GM12891 (cell line): ENCODE measurements around the gene ZNF407.
"Not testable (repeated sequence)": the region's sequence is repeated elsewhere in the genome, so short reads cannot be mapped to it uniquely, and the experiment has no call there.

Experiments
- DNase-seq: peaks from one replicate; pipeline ENCODE4 v3.0.0; 2011; ENCODE audit warnings: low spot score; ENCODE audit not compliant: insufficient read length
- FAIRE-seq: peaks from 2 replicates; lab custom pipeline; 2011; peaks lifted over from hg19 to GRCh38; lab: Jason Lieb, UNC
- PAX5 ChIP-seq: IDR thresholded peaks from 2 replicates; pipeline ENCODE4 v1.6.1; 2011; ENCODE audit warnings: low read length, moderate library complexity, mild to moderate bottlenecking; ENCODE audit not compliant: insufficient read depth, severe bottlenecking
- POLR2A ChIP-seq: IDR thresholded peaks from 2 replicates; pipeline ENCODE4 v1.6.1; 2011; ENCODE audit warnings: low read depth, low read length, control low read depth
- POLR2AphosphoS5 ChIP-seq: IDR thresholded peaks from 2 replicates; pipeline ENCODE4 v1.6.1; 2011; ENCODE audit warnings: low read depth, low read length, control low read depth
- POU2F2 ChIP-seq: IDR thresholded peaks from 2 replicates; pipeline ENCODE4 v1.6.1; 2011; ENCODE audit warnings: low read depth, mild to moderate bottlenecking, control low read depth, low read length, moderate library complexity
- SPI1 ChIP-seq: IDR thresholded peaks from 2 replicates; pipeline ENCODE4 v1.6.1; 2011; ENCODE audit warnings: low read depth, low read length, control low read depth
- TAF1 ChIP-seq: IDR thresholded peaks from 2 replicates; pipeline ENCODE4 v1.6.1; 2011; ENCODE audit warnings: low read depth, low read length, control low read depth

Gene ZNF407

DNA sequence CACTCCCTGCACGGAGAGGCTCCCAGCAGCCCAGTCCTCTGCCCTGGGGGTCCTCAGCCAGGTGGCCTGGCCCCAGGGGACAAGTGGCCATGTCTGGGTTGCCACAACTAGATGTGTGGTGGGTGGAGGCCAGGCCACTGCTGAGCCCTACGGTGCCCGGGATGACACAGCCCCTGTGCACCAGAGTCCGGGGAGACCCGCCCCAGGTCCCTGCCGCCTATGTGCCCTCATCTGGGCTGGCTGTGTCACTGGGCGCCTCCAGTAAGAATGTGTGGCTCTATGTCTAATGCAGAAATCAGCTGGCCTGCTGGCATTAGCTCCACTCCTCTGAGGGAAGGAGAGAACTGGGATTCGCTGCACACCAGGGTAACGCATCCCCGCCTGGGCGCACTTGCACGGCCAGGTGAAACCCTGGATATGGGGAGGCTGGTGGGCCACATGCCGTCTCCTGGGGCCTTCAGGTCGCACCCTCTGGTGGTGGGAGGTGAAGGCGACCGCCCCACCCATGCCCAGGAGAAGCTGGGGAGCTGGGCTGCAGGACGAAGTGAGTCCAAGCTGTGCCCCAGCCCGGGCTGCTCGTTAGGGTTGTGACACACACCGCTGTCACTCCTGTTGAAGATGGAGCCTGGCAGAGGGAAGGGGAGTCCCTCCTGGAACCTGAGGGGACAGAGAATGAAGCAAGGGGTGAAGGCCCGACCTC lies 475.2 kb downstream of the ZNF407 start:
- DNase-seq (no peak), FAIRE-seq (no peak)
- no peak for TF ChIP-seq POLR2AphosphoS5
- no peak for TF ChIP-seq POU2F2
- no peak for TF ChIP-seq POLR2A
- TF ChIP-seq TAF1 = no peak
- no peak for TF ChIP-seq PAX5
- no peak for TF ChIP-seq SPI1

DNA sequence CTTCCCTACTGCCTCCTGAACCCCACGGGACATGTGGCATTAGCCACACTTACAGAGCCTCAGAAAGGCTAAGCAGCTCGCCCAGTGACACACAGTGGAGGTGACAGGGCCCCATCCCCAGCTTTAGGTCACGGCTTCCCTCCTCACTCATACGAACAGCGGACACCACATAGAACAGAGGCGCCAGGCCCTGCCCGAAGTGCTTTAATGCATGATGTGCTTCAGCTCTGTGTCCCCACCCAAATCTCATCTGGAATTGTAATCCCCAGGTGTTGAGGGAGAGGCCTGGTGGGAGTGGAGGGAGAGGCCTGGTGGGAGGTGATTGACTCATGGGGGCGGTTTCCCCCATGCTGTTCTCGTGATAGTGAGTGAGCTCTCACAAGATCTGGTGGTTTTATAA lies 476.0 kb downstream of the ZNF407 start:
- no peak for FAIRE-seq
- no peak for TF ChIP-seq POLR2A
- TF ChIP-seq TAF1 = no peak
- TF ChIP-seq POLR2AphosphoS5 = no peak
- no peak for TF ChIP-seq POU2F2
- TF ChIP-seq SPI1 = no peak
- no peak for DNase-seq

DNA sequence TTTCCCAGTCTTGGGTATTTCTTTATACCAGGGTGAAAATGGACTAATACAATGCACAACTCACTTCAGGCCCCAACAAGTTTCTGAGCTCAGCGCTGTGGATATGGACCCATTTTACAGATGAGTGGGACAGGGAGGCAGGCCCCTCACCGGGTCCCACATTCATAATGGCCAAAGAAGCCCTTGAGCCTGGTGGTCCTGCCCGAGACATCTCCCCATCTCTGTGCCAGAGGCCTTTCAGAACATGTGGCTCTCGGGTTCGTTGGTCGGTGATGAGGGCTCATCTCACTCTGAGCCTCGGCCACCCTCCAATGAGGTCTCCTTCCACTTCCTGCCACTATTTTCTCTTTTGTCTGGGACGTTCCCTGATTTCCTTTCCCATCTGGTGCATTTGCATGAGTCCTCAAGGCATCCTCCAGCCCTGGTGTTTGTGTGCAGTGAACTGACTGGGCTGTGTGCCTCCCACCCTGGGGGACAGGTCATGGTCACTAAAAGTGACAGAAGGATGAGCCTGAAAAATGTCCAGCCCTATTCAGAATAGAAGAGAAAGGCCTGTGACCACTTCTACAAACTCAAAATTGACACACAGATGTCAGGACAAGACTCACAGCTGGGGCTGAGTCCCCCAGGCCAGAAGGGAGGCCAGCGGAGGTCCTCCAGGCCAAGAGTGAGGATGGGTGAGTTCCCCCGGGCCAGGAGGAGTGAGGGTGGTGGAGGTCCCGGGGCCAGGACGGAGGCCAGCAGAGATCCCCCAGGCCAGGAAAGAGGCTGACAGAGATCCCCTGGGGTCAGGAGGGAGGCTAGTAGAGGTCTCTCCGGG lies 476.7 kb downstream of the ZNF407 start:
- FAIRE-seq = no peak
- TF ChIP-seq POLR2AphosphoS5 (no peak), POU2F2 (no peak), TAF1 (no peak), POLR2A (no peak), PAX5 (no peak), SPI1 (no peak)

DNA sequence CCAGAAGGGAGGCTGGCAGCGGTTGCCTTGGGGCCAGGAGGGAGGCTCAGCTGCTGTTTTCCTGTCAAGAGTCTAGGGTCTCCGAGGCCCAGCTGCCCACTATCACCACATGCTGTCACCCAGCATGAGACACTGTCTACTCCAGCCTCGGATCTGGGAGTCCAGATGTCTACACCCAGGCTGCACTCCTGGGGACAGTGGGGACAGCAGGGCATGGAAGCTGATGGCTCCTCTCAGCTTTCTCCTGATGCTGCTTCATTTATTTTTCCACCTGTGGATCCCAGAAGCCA lies 477.3 kb downstream of the ZNF407 start:
- no peak for FAIRE-seq

More for the DNA sequence above, 476.7 kb downstream of the ZNF407 start:
- DNase-seq = no peak

DNA sequence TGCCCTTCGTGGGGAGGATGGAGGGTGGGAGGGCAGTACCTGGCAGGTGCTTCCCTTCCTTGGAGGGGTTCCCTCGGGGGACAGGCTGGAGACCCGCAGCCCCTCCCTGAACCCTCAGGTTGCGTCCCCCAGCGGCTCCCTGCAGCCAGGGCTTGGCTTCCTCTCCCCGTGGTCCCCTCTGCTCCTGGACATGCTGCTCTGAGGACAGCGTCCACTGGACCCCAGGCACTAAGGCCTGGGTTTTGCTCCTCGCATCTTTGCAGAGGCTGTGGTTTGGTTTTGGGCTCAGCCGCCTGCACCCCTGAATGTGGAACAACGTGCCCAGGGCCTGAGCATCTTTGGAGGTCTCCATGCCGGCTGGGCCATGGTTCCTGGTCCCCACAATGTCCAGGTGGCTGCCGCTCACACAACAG lies 477.8 kb downstream of the ZNF407 start:
- TF ChIP-seq POLR2A (no peak), POU2F2 (no peak), TAF1 (no peak), SPI1 (no peak), PAX5 (no peak), POLR2AphosphoS5 (no peak)
- no peak for FAIRE-seq
- no peak for DNase-seq

More for the DNA sequence above, 477.3 kb downstream of the ZNF407 start:
- DNase-seq = no peak
- TF ChIP-seq TAF1 (no peak), PAX5 (no peak), POLR2AphosphoS5 (no peak), SPI1 (no peak), POLR2A (no peak), POU2F2 (no peak)

DNA sequence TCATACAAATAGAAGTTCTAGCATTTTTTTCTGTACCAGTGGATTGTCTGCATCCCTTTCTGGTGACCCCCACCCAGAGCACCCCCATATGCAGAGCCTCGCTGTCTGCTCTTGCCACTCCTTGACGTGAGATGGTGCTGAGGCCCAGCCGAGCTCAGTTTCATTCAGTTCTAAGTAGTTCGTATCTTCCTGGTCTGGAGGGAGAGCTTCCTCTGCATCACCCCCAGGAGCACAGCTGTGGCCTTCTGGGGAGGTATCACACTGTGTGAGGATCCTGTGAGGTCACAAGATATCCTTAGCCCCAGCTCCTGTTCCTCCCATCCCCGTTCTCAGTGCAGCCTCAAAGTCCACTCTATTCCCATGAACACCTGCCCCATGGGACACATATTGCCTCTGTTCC lies 478.6 kb downstream of the ZNF407 start:
- no peak for DNase-seq
- FAIRE-seq = no peak
- TF ChIP-seq POLR2AphosphoS5 (no peak), TAF1 (no peak), POU2F2 (no peak), SPI1 (no peak), POLR2A (no peak), PAX5 (no peak)

DNA sequence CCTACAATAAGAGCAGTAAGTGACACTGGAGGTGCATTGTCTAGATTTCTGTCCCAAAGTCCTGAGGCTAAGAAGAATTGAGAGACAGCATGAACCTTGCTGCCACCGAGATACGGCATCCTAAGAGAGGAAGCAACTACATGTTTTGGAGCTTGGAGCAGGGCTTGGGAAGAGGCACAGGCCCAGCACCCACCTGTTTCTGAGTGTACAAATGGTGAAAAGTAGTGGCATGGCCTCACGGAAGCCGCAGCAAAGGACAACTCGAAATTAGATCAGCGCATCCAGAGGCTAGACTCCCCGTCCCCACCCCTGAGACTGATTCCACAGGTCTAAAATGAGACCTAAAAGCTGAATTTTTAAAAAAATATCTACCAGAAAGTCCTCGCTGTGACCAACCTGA lies 483.8 kb downstream of the ZNF407 start:
- no peak for TF ChIP-seq SPI1
- no peak for TF ChIP-seq POLR2AphosphoS5
- TF ChIP-seq POLR2A = no peak
- TF ChIP-seq TAF1 = no peak
- no peak for TF ChIP-seq POU2F2
- no peak for TF ChIP-seq PAX5
- DNase-seq = no peak
- FAIRE-seq = no peak

DNA sequence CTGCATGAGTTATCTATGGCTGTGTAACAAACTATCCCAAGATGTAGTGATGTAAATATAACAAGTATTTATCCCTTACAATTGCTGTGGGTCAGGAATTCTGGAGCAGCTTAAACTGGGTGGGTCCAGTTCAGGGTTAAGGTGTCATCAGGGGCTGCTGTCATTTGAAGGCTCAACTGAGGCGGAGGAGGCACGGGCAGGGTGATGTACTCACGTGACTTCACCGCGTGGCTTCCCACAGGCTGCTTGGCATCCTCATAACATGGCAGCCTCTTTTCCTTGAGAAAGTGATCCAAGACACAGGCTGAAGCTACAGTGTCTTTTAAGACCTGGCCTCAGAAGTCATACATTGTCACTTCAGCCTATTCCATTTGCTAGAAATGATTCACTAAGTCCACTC lies 485.5 kb downstream of the ZNF407 start:
- DNase-seq = no peak
- FAIRE-seq = no peak
- TF ChIP-seq PAX5 = no peak
- no peak for TF ChIP-seq POLR2A
- no peak for TF ChIP-seq TAF1
- no peak for TF ChIP-seq SPI1
- TF ChIP-seq POLR2AphosphoS5 = no peak
- TF ChIP-seq POU2F2 = no peak

DNA sequence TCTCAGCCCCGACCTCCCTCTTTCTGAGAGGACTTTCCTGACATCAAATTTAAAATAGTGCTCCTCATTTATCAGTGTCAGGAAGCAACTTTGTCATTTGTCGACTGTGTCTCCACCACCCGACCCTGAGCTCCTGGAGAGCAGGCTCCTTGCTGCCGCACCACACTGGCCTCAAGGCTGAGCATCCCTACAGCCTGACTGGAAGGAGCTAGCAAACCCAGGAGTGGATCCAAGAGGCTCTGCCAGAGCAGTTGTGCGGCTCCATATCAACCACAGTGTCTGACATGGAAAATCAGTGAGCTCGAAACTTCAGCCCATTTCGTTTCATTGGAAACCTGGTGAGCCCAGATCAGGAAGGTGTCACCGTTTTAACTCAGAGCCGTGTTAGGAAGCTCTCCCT lies 486.1 kb downstream of the ZNF407 start:
- no peak for FAIRE-seq
- TF ChIP-seq POLR2A (no peak), SPI1 (no peak), POU2F2 (no peak), PAX5 (no peak), TAF1 (no peak), POLR2AphosphoS5 (no peak)
- no peak for DNase-seq

DNA sequence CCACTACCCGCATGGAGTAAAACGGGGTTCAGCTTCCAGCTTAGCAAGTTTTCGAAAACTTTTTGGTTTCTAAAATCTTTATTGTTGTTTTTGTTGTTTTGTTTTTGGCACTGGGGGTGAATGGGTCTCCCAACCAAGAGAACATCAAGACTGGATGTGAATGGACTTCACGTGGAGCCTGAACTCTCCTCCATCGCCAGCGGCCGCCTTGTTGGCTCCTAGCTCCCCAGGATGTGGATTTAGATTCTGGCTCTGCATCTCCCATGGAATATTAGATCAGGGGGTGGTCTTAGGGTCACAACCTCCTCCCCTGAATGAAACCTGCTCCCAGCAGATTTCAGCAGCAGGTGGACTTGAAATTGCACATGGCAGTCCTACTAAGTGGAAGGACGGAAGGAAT lies 488.0 kb downstream of the ZNF407 start:
- not testable (repeated sequence) for FAIRE-seq, DNase-seq
